ENCODE measurements around the gene GPX4.

GPX4 gene

GRCh38 chr19:1088416-1089010, 15.3 kb upstream of the GPX4 start:
- no peak for DNase-seq (ENCODE audit: low read depth)
- TF ChIP-seq, protein P1, sequence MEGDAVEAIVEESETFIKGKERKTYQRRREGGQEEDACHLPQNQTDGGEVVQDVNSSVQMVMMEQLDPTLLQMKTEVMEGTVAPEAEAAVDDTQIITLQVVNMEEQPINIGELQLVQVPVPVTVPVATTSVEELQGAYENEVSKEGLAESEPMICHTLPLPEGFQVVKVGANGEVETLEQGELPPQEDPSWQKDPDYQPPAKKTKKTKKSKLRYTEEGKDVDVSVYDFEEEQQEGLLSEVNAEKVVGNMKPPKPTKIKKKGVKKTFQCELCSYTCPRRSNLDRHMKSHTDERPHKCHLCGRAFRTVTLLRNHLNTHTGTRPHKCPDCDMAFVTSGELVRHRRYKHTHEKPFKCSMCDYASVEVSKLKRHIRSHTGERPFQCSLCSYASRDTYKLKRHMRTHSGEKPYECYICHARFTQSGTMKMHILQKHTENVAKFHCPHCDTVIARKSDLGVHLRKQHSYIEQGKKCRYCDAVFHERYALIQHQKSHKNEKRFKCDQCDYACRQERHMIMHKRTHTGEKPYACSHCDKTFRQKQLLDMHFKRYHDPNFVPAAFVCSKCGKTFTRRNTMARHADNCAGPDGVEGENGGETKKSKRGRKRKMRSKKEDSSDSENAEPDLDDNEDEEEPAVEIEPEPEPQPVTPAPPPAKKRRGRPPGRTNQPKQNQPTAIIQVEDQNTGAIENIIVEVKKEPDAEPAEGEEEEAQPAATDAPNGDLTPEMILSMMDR (conservative IDR thresholded peaks at IDR 0.05; ENCODE audit: low read depth, low read length) = no peak
- H3K4me3 ChIP-seq (ENCODE audit: low read length) = no peak overlapping the region

DNA sequence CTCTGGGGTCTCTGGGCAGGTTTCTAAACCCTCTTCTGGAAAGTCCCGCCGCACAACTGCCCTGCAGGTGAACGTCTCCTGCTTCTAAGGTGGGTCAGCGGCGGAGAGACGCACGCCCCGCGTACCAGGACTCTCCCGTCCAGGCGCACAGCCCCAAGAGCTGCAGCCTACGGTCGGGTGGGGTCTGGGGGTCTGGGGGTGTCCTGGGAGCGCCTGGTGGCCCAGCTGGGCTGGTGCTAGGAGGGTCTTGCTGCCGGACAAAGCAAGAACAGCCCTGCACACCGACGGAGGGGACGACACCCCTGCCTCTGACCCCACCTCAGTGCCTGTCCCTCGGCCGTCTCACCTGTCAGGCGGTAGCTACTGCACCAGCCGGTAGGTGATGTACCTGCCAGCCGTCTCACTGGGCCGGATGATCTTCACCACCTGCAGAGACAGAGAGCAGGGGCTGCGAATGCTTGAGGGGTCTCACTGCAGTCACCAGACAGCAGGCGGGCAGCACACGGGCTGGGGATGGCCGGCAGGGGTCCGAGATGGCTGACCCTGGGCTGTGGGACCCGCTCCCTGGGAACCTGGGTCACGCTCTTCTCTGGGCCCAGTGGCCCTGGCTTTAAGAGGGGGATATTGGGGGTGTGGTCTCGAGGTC, 14.5 kb upstream of the GPX4 start:
- no peak overlapping the region for H3K4me3 ChIP-seq (ENCODE audit: low read length)
- TF ChIP-seq, protein P1 (conservative IDR thresholded peaks at IDR 0.05; ENCODE audit: low read depth, low read length) = no peak
- no peak for DNase-seq (ENCODE audit: low read depth)

- DNase-seq (ENCODE audit: low read depth) = no peak
- H3K4me3 ChIP-seq (ENCODE audit: low read length) = no peak overlapping the region
- TF ChIP-seq, protein P1 (conservative IDR thresholded peaks at IDR 0.05; ENCODE audit: low read depth, low read length) = no peak
Measured at GRCh38 chr19:1089891-1090290, 13.9 kb upstream of the GPX4 start.

DNA sequence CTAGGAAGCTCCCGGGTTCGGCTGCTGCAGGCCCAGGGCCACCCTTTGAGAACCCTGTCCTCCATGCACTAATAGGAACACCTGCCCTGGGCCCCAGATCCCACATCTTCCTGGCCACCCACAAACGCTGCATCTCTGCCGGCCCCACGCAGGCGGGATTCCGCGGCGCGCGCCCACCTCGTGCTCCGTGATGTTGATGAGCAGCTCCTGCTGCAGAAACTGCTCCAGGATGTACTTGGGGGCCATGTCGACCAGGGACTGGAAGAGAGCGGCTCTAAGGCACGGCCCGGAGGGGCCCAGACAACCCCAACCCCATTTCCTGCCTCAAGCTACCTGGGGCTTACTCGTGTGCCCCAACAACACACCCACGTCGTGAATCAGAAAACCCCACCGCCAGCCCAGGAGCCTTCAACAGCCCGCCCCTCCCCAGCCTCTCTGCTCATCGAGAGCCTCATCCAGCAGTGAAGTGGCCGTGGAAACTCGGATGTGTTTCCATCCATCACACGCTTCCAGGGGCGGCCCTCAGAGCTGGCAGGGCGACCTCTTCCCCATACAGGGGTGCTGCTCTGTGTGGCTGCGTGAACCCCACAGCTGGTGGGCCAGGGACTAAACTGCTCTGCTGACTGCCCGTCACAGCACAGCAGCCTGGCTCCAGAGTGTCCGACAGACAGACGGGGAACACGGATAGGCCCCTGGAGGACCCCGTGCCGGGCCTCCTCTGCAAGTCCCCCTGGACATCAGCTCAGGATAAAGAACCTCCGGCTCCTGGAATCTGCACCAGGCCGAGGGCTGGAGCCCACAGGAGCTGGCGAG, 12.9 kb upstream of the GPX4 start:
- no peak for DNase-seq (ENCODE audit: low read depth)
- no peak overlapping the region for H3K4me3 ChIP-seq (ENCODE audit: low read length)
- TF ChIP-seq, protein P1 (conservative IDR thresholded peaks at IDR 0.05; ENCODE audit: low read depth, low read length) = no peak

DNA sequence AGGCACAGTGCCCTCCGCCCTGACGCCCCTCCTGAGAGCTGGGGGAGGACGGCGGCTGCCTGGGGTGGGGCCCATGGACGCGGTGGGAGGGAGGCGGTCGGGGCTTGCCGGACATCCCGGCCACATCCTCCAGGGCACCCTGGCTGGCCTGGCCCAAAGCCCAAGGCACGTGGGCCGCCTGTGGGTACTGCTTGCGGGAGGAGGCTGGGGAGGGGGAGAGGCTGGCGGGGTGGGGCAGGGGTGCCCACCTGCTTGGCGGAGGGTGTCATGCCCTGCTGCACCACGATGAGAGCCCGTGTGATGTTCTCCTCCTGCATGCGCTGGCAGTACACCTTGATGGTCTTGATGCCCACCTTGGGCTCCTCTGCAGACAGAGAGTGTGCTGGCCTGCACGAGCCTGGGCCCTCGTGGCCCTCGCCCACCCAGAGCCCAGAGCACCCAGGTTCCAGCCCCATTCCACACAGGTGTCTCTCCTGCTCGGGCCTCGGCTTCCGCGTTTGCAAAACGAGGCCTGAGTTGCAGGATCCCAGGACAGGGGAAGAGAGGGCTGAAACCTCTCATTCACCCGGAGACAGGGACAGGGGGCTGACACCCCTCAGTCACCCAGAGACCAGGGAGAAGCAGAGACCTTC, 12.1 kb upstream of the GPX4 start:
- no peak for DNase-seq (ENCODE audit: low read depth)
- TF ChIP-seq, protein P1 (conservative IDR thresholded peaks at IDR 0.05; ENCODE audit: low read depth, low read length) = no peak

DNA sequence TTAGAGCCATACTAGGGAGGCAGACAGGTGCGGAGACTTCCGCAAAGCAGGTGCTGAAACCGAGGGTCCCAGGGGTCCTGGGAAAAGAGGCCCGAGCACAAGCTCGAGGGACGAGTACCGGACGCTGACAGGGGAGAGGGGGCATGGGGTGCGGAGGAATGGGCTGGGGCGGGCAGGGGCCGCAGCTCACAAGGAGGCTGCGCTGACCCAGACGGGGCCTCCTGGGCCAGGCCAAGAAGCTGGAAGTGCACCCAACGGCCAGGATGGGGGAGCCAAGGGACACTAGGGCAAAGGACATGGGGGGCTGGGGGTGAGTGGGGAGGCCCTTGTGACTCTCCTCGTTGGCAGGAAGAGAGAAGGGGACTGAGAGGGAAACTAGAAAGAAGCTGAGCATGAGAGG, 10.5 kb upstream of the GPX4 start:
- TF ChIP-seq, protein P1 (conservative IDR thresholded peaks at IDR 0.05; ENCODE audit: low read depth, low read length) = no peak
- H3K4me3 ChIP-seq (ENCODE audit: low read length) = no peak overlapping the region

More for the DNA sequence above, 12.1 kb upstream of the GPX4 start:
- H3K4me3 ChIP-seq (ENCODE audit: low read length) = no peak overlapping the region

More for the DNA sequence above, 10.5 kb upstream of the GPX4 start:
- DNase-seq (ENCODE audit: low read depth) = no peak

Measured in retinal pigment epithelial cell (primary cell).